Right lobe of liver (tissue), 6 donors: Measurements from ENCODE around the gene ADISSP. TPM values are rescaled to one million over a fixed set of nuclear protein-coding genes. Genes with fewer than 3 reads are reported as not detected.
A peak's percentile ranks its signal among the peaks of the same experiment; 100 is the strongest.
"Not testable (repeated sequence)": the region's sequence is repeated elsewhere in the genome, so short reads cannot be mapped to it uniquely, and the experiment has no call there.

Experiments
- ATAC-seq, 4 donors: fragments of 200-7000 bp; cut with Tn5 transposase; one replicate each; pipeline ENCODE4 v1.9.1; 2020; ENCODE audit warnings: mild to moderate bottlenecking in 4 of 4, moderate library complexity in 4 of 4
- DNase-seq, 3 donors: peaks; one replicate each; pipeline ENCODE4 v3.0.0-alpha.2; 2020
- H3K27ac ChIP-seq, 3 donors: fragments of 200-600 bp; one replicate each; pipeline ENCODE4 v1.8.0; 2022
- H3K27me3 ChIP-seq, 2 donors: fragments of 200-600 bp; one replicate each; pipeline ENCODE4 v1.8.0; 2022
- H3K36me3 ChIP-seq, 4 donors: fragments of 200-600 bp; sonication (generic) in 1 of 4; one replicate each; pipeline versions ENCODE4 v1.5.1 to v1.8.0; 2017 to 2022; ENCODE audit warnings: control low read depth in 1 of 4
- H3K4me1 ChIP-seq, 4 donors: fragments of 200-600 bp; sonication (generic) in 1 of 4; one replicate each; pipeline versions ENCODE4 v1.5.1 to v1.8.0; 2017 to 2022; ENCODE audit warnings: control low read depth in 1 of 4
- H3K4me3 ChIP-seq, 3 donors: fragments of 200-600 bp; one replicate each; pipeline ENCODE4 v1.8.0; 2022
- H3K9me3 ChIP-seq, 4 donors: fragments of 200-600 bp; sonication (generic) in 1 of 4; one replicate each; pipeline versions ENCODE4 v1.5.1 to v1.8.0; 2017 to 2022; ENCODE audit warnings: control low read depth in 1 of 4
- POLR2A ChIP-seq: fragments of 450-650 bp; IDR thresholded peaks from one replicate; pipeline ENCODE4 v1.6.1; 2017; ENCODE audit warnings: antibody characterized with exemption, mild to moderate bottlenecking
- WGBS: methylation state at CpG from one replicate; pipeline ENCODE4 v1.1.6; 2018; ENCODE audit warnings: low coverage, low lambda C conversion rate; ENCODE audit not compliant: insufficient coverage; ENCODE audit errors: missing lambda C conversion rate; 5-methylcytosine and 5-hydroxymethylcytosine counted together
- intact Hi-C, 2 donors: fragments of 100-400 bp; cut with DNase I; formaldehyde crosslinking; loops; one replicate each; pipeline versions ENCODE4 v1.11.2 to v1.14.1; 2022
- total RNA-seq, 6 experiments: library from RNA; depleted of rRNA in 2 of 6; stranded (reverse); fragments of >200 nt in 2 of 6; fragmentation: NEBNext Ultra II Directional in 3 of 6; extraction: Animal tissue kit (Norgen Biotek cat#: 25700) in 3 of 6; gene quantifications; one replicate each; pipeline versions ENCODE4 v1.1.0 to v1.2.4, GENCODE V29; 2016 to 2023
- TF ChIP-seq, protein P1 (sequence below), 4 donors: fragments of 200-600 bp in 3 of 4; fragments of 450-650 bp in 1 of 4; IDR thresholded peaks; one replicate each; pipeline versions ENCODE4 v1.5.1 to v1.8.0; 2016 to 2022; ENCODE audit warnings: antibody characterized with exemption in 4 of 4, mild to moderate bottlenecking in 2 of 4
- donor health status: DM: no; HTN: yes; CAD: no.
- donor health status: DM: no; HTN: no; CAD: no.
- donor health status: DM: no; HTN: no; CAD: no.
- donor health status: DM: no; HTN: yes; CAD: no.
- donor health status: DM: no; HTN: yes; CAD: no.

ADISSP gene
- total RNA-seq, 6 experiments from 2014 or later, result 9.6 to 11.7 (median 9.9) TPM

GRCh38 chr20:3797226-3797545 lies 29.6 kb upstream of the ADISSP start:
- Histone ChIP-seq H3K27ac (peak overlapping the region in 1 of 3 donors; percentile 86), H3K4me3 (peak overlapping the region in 2 of 3 donors; percentile 45 to 69)

DNA sequence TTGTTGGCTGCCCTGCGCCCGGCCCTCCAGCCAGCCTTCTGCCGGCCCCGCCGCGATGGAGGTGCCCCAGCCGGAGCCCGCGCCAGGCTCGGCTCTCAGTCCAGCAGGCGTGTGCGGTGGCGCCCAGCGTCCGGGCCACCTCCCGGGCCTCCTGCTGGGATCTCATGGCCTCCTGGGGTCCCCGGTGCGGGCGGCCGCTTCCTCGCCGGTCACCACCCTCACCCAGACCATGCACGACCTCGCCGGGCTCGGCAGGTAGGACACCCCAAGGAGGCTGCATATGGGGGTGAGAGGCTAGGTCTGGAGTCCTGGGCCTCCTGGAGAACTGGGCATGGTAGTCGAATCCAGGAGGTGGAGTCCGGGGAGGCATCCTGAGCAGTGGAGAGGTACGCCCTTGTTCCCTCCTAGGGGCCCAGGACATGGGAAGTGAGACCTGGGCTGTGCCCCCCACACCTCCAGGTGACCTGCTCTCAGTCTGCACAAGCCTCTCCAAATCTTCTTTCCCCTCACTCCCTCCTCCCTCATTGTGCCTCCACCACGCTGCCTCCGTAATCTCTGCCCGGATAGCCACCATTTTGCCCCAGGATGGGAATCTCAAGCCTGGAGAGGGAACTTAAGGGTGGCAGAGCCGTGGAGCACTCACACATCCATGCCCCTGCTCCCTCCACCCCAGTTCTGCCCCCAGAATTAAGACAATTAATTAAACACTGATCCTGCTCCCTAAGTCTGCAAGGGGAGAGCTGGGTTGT lies 29.1 kb upstream of the ADISSP start:
- peaks cover 0 to 25% (median 11%) of the 10 kb centered on the region in 4 donors for H3K4me1 ChIP-seq
- DNase-seq (peak in 2 of 3 donors; percentile 41 to 48), ATAC-seq (peak in 1 of 4 donors; percentile 22)
- H3K27ac ChIP-seq, result peak overlapping the region; percentile 22 to 89 (median 47)
- 74% methylated on average over 4 of the region's 33 CpGs for WGBS
- intact Hi-C loops, result no loop called here
- H3K27me3 ChIP-seq, result no peaks in the 10 kb centered on the region
- H3K4me3 ChIP-seq, result peak overlapping the region; percentile 45 to 73 (median 69)
- TF ChIP-seq, protein P1, sequence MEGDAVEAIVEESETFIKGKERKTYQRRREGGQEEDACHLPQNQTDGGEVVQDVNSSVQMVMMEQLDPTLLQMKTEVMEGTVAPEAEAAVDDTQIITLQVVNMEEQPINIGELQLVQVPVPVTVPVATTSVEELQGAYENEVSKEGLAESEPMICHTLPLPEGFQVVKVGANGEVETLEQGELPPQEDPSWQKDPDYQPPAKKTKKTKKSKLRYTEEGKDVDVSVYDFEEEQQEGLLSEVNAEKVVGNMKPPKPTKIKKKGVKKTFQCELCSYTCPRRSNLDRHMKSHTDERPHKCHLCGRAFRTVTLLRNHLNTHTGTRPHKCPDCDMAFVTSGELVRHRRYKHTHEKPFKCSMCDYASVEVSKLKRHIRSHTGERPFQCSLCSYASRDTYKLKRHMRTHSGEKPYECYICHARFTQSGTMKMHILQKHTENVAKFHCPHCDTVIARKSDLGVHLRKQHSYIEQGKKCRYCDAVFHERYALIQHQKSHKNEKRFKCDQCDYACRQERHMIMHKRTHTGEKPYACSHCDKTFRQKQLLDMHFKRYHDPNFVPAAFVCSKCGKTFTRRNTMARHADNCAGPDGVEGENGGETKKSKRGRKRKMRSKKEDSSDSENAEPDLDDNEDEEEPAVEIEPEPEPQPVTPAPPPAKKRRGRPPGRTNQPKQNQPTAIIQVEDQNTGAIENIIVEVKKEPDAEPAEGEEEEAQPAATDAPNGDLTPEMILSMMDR (IDR thresholded peaks at IDR 0.05), result no peak
- no peak for TF ChIP-seq POLR2A
- H3K9me3 ChIP-seq, result no peaks in the 10 kb centered on the region
- H3K36me3 ChIP-seq, result no peaks in the 10 kb centered on the region

More at GRCh38 chr20:3797226-3797545, 29.6 kb upstream of the ADISSP start:
- intact Hi-C loops, result no loop called here
- Histone ChIP-seq H3K9me3 (no peaks in the 10 kb centered on the region), H3K27me3 (no peaks in the 10 kb centered on the region), H3K36me3 (no peaks in the 10 kb centered on the region), H3K4me1 (peaks cover 0 to 25% (median 11%) of the 10 kb centered on the region in 4 donors)
- no peak for DNase-seq
- ATAC-seq, result no peak
- WGBS, result 83% methylated on average over 1 of the region's 5 CpGs
- no peak for TF ChIP-seq POLR2A
- TF ChIP-seq, protein P1 (IDR thresholded peaks at IDR 0.05), result no peak

- DNase-seq (peak; percentile 94 to 95 (median 95)), ATAC-seq (peak; percentile 88 to 94 (median 91))
- Histone ChIP-seq H3K4me1 (peaks cover 0 to 25% (median 11%) of the 10 kb centered on the region in 4 donors), H3K4me3 (peak within 1 kb of the TSS; percentile 45 to 73 (median 69)), H3K27me3 (no peaks in the 10 kb centered on the region), H3K27ac (peak within 1 kb of the TSS; percentile 89 to 95 (median 89)), H3K36me3 (no peaks in the 10 kb centered on the region), H3K9me3 (no peaks in the 10 kb centered on the region)
- intact Hi-C loops, result no loop called here
- TF ChIP-seq POLR2A, result peak; percentile 51
- TF ChIP-seq, protein P1 (IDR thresholded peaks at IDR 0.05), result peak; percentile 28 to 71 (median 40)
- WGBS, result 2% methylated on average over 41 of the region's 69 CpGs
Observed at GRCh38 chr20:3795511-3796468, 28.2 kb upstream of the ADISSP start, which contains the start of gene CDC25B. CDC25B (plus strand) TSS chr20:3796310; CDS start chr20:3796532, 222 bp downstream.

- peak overlapping the region; percentile 89 to 95 (median 89) for H3K27ac ChIP-seq
- WGBS, result 87% methylated on average over 13 of the region's 25 CpGs
Observed at GRCh38 chr20:3794701-3795420, 27.3 kb upstream of the ADISSP start.

GRCh38 chr20:3794168-3794567 lies 26.6 kb upstream of the ADISSP start:
- H3K27me3 ChIP-seq, H3K9me3 ChIP-seq, ATAC-seq, H3K4me3 ChIP-seq, DNase-seq, intact Hi-C loops, H3K27ac ChIP-seq, H3K36me3 ChIP-seq: not testable (repeated sequence)
- no CpG with 5 or more reads among the region's 3 CpGs for WGBS
- peaks cover 0 to 25% (median 11%) of the 10 kb centered on the region in 4 donors for H3K4me1 ChIP-seq

More at GRCh38 chr20:3794701-3795420, 27.3 kb upstream of the ADISSP start:
- no peaks in the 10 kb centered on the region for H3K27me3 ChIP-seq
- intact Hi-C loops, result no loop called here
- H3K9me3 ChIP-seq, result no peaks in the 10 kb centered on the region
- ATAC-seq (no peak), DNase-seq (peak in 1 of 3 donors; percentile 47)
- H3K36me3 ChIP-seq, result no peaks in the 10 kb centered on the region
- peak overlapping the region in 2 of 3 donors; percentile 45 to 73 for H3K4me3 ChIP-seq
- TF ChIP-seq, protein P1 (IDR thresholded peaks at IDR 0.05), result no peak
- TF ChIP-seq POLR2A, result no peak
- H3K4me1 ChIP-seq, result peaks cover 0 to 25% (median 11%) of the 10 kb centered on the region in 4 donors

DNA sequence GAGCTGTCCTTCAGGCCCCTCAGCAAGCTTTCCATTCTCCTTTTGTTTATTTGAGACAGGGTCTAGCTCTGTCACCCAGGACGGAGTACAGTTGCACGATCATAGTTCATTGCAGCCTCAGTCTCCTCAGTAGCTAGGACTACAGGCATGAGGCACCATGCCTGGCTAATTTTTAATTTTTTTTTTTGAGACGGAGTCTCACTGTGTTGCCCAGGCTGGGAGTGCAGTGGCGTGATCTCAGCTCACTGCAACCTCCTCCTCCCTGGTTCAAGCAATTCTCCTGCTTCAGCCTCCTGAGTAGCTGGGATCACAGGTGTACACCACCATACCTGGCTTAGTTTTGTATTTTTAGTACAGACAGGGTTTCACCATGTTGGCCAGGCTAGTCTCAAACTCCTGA lies 21.6 kb upstream of the ADISSP start:
- not testable (repeated sequence) for H3K27ac ChIP-seq

More for the DNA sequence above, 21.6 kb upstream of the ADISSP start:
- H3K4me1 ChIP-seq, result peaks cover 0 to 14% (median 5%) of the 10 kb centered on the region in 4 donors
- intact Hi-C loops, result loop anchor here (5.0 kb wide), 1 partner anchor 33 kb away; the partner anchor contains the start of gene AP5S1 (in 2 of the 2)
- 90% methylated on average over 4 of the region's 4 CpGs for WGBS
- H3K27me3 ChIP-seq, H3K9me3 ChIP-seq, ATAC-seq, H3K36me3 ChIP-seq, H3K4me3 ChIP-seq, DNase-seq: not testable (repeated sequence)
